Renal cortex interstitium (tissue), 11 donors: ENCODE data around the gene TNC. TPM values are rescaled to one million over a fixed set of nuclear protein-coding genes. Genes with fewer than 3 reads are reported as not detected.

ENCODE experiments used
- DNase-seq, 11 donors: peaks; one replicate each; pipeline ENCODE4 v3.0.0-alpha.2; 2013; ENCODE audit warnings: low read depth in 9 of 11, low spot score in 4 of 11; ENCODE audit errors: extremely low read depth in 1 of 11
- polyA plus RNA-seq, 3 donors: library from polyadenylated mRNA; unstranded; fragments of 120-200 nt; gene quantifications; one replicate each; pipeline ENCODE4 v1.2.1, GENCODE V29; 2013; ENCODE audit not compliant: insufficient read length in 3 of 3

Gene TNC
- polyA plus RNA-seq, 3 donors = 329 to 375 (median 366) TPM

GRCh38 chr9:115073456-115073855 is 44.5 kb downstream of the TNC start:
- DNase-seq = no peak

- DNase-seq = peak in 3 of 11 donors; percentile 5 to 22 (median 17)
Observed at GRCh38 chr9:115071176-115071575, 46.8 kb downstream of the TNC start.

GRCh38 chr9:115069771-115070170 is 48.2 kb downstream of the TNC start:
- no peak for DNase-seq

- DNase-seq = no peak
Observed at GRCh38 chr9:115069302-115069701, 48.7 kb downstream of the TNC start.

GRCh38 chr9:115068031-115068430 is 49.9 kb downstream of the TNC start:
- DNase-seq = no peak

- DNase-seq = no peak
Observed at GRCh38 chr9:115063058-115063845, 54.7 kb downstream of the TNC start.

GRCh38 chr9:115058684-115059315 is 59.2 kb downstream of the TNC start:
- no peak for DNase-seq

GRCh38 chr9:115058175-115058574 is 59.8 kb downstream of the TNC start:
- no peak for DNase-seq

GRCh38 chr9:115057559-115057958 is 60.4 kb downstream of the TNC start:
- DNase-seq = no peak

GRCh38 chr9:115050002-115050490 is 67.9 kb downstream of the TNC start:
- no peak for DNase-seq

GRCh38 chr9:115046824-115047223 is 71.1 kb downstream of the TNC start:
- peak in 3 of 11 donors; percentile 5 to 15 (median 14) for DNase-seq

- DNase-seq = no peak
Observed at GRCh38 chr9:115046199-115046598, 71.8 kb downstream of the TNC start.

- DNase-seq = no peak
Observed at GRCh38 chr9:115043632-115044031, 74.3 kb downstream of the TNC start.

GRCh38 chr9:115042781-115043509 is 75.0 kb downstream of the TNC start:
- DNase-seq = no peak

- no peak for DNase-seq
Observed at GRCh38 chr9:115039516-115040120, 78.3 kb downstream of the TNC start.

- no peak for DNase-seq
Observed at GRCh38 chr9:115038178-115038577, 79.8 kb downstream of the TNC start.

GRCh38 chr9:115036691-115037090 is 81.3 kb downstream of the TNC start:
- DNase-seq = no peak

GRCh38 chr9:115035841-115036612 is 81.9 kb downstream of the TNC start:
- no peak for DNase-seq

- no peak for DNase-seq
Observed at GRCh38 chr9:115034801-115035200, 83.2 kb downstream of the TNC start.
